DOHH2 (cell line): ENCODE data around the gene SF1.

Experiments
- EZH2phosphoT487 ChIP-seq: fragments of 200-600 bp; sonication (generic); IDR thresholded peaks from 2 replicates; pipeline ENCODE4 v1.6.1; 2017; ENCODE audit warnings: borderline replicate concordance, mild to moderate bottlenecking, antibody characterized with exemption, low read length, moderate library complexity, mixed read lengths
- TF ChIP-seq, protein P1 (sequence below): fragments of 200-600 bp; sonication (generic); IDR thresholded peaks from one replicate; pipeline ENCODE4 v1.5.1; 2014; ENCODE audit warnings: antibody characterized with exemption, mild to moderate bottlenecking, low read depth, low read length; ENCODE audit not compliant: poor library complexity, severe bottlenecking

DNA sequence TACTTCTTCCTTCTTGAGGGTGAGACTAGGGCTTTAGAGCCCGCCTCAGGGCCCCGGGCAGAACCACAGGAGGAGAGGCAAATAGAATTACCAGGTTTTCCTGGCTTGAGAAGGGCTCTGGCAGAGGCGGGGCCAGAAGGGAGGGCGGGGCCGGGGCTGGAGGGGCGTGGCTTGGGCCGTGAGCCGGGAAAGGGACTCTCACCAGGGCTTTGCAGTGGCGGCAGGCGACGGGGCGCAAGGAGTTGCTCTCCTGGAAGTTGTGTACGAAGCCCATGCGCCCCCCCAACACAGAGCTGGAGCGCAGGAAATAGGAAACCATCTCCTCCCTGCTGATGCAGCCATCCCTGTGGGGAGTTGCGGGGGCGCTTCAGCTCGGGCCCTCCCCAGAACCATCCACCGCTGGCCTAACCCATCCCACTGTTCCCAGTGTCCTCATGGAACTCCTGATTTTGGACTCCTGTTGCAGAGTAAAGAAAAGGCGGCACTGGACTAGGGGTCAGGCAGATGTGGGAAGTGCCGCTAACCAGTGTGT lies 48.4 kb downstream of the SF1 start:
- TF ChIP-seq, protein P1, sequence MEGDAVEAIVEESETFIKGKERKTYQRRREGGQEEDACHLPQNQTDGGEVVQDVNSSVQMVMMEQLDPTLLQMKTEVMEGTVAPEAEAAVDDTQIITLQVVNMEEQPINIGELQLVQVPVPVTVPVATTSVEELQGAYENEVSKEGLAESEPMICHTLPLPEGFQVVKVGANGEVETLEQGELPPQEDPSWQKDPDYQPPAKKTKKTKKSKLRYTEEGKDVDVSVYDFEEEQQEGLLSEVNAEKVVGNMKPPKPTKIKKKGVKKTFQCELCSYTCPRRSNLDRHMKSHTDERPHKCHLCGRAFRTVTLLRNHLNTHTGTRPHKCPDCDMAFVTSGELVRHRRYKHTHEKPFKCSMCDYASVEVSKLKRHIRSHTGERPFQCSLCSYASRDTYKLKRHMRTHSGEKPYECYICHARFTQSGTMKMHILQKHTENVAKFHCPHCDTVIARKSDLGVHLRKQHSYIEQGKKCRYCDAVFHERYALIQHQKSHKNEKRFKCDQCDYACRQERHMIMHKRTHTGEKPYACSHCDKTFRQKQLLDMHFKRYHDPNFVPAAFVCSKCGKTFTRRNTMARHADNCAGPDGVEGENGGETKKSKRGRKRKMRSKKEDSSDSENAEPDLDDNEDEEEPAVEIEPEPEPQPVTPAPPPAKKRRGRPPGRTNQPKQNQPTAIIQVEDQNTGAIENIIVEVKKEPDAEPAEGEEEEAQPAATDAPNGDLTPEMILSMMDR = no peak
- no peak for TF ChIP-seq EZH2phosphoT487
